Epithelial cell of alveolus of lung (primary cell): Measurements from ENCODE around the gene LILRA6. TPM values are rescaled to one million over a fixed set of nuclear protein-coding genes. Genes with fewer than 3 reads are reported as not detected.

Source experiments
- total RNA-seq: library from RNA; depleted of rRNA; stranded (reverse); fragments of >200 nt; gene quantifications from 2 replicates; pipeline ENCODE4 v1.2.1, GENCODE V29; 2015

LILRA6 gene
- not detected in 2 replicates for total RNA-seq

GRCh38 chr19:54242646-54243045 is at the start of gene LILRA6:
Gene LILRA6 (minus strand): TSS chr19:54242790.

GRCh38 chr19:54281007-54281728 is 38.6 kb upstream of the LILRA6 start, which contains the start of gene LILRB2:
Gene LILRB2 (minus strand): TSS chr19:54281110. CDS start chr19:54280496, 614 bp downstream.

GRCh38 chr19:54257116-54257480 is 14.5 kb upstream of the LILRA6 start, which contains the start of gene LILRB5:
Gene LILRB5 (minus strand): TSS chr19:54257273. CDS start chr19:54257193, 80 bp downstream.

GRCh38 chr19:54222474-54223276 is 19.9 kb downstream of the LILRA6 start, which contains the start of gene LILRB3:
Gene LILRB3 (minus strand): TSS chr19:54223007. CDS start chr19:54222976, 31 bp downstream.

GRCh38 chr19:54191011-54191810 is 51.4 kb downstream of the LILRA6 start, which contains the start of gene TSEN34:
Gene TSEN34 (plus strand): TSS chr19:54191308. CDS start chr19:54191365, 57 bp downstream.

GRCh38 chr19:54189145-54189734 is 53.4 kb downstream of the LILRA6 start, which contains the start of gene MBOAT7:
Gene MBOAT7 (minus strand): TSS chr19:54189580. CDS start chr19:54188508, 1,072 bp downstream.

Other genes with a start within 250 kb of the LILRA6 start
- not detected in 2 replicates for gene VSTM1, start 178.9 kb downstream of the LILRA6 start, total RNA-seq
- gene TARM1, start 161.4 kb downstream of the LILRA6 start, total RNA-seq = not detected in 2 replicates
- gene OSCAR, start 142.0 kb downstream of the LILRA6 start, total RNA-seq = 1.0 TPM in 1 of 2 replicates, not detected in the other
- 47.6 and 138 TPM in 2 replicates for gene NDUFA3, start 139.9 kb downstream of the LILRA6 start, total RNA-seq
- gene TFPT, start 127.1 kb downstream of the LILRA6 start, total RNA-seq = 21.6 and 33.9 TPM in 2 replicates
- 72.5 and 75.6 TPM in 2 replicates for gene PRPF31, start 127.0 kb downstream of the LILRA6 start, total RNA-seq
- 15.9 and 29.4 TPM in 2 replicates for gene CNOT3, start 105.0 kb downstream of the LILRA6 start, total RNA-seq
- gene LENG1, start 83.1 kb downstream of the LILRA6 start, total RNA-seq = 7.8 and 8.5 TPM in 2 replicates
- 3.9 TPM in 1 of 2 replicates, not detected in the other for gene TMC4, start 69.6 kb downstream of the LILRA6 start, total RNA-seq
- 139 and 146 TPM in 2 replicates for gene MBOAT7, start 53.2 kb downstream of the LILRA6 start, total RNA-seq
- 112 and 138 TPM in 2 replicates for gene TSEN34, start 51.5 kb downstream of the LILRA6 start, total RNA-seq
- 2,860 and 3,258 TPM in 2 replicates for gene RPS9, start 41.9 kb downstream of the LILRA6 start, total RNA-seq
- not detected in 2 replicates for gene LILRB3, start 19.8 kb downstream of the LILRA6 start, total RNA-seq
- not detected in 2 replicates for gene LILRB5, start 14.5 kb upstream of the LILRA6 start, total RNA-seq
- gene LILRB2, start 38.3 kb upstream of the LILRA6 start, total RNA-seq = not detected in 2 replicates
- not detected in 2 replicates for gene LILRA5, start 70.4 kb upstream of the LILRA6 start, total RNA-seq
- gene LILRA4, start 96.4 kb upstream of the LILRA6 start, total RNA-seq = not detected in 2 replicates
- 0.08 TPM in 1 of 2 replicates, not detected in the other for gene LAIR1, start 122.1 kb upstream of the LILRA6 start, total RNA-seq
- gene TTYH1, start 172.7 kb upstream of the LILRA6 start, total RNA-seq = not detected in 2 replicates
- gene LENG8, start 206.4 kb upstream of the LILRA6 start, total RNA-seq = 15.6 and 43.0 TPM in 2 replicates
- 6.3 TPM in 2 replicates for gene LENG9, start 221.0 kb upstream of the LILRA6 start, total RNA-seq
- gene CDC42EP5, start 230.5 kb upstream of the LILRA6 start, total RNA-seq = 56.0 and 60.0 TPM in 2 replicates